Muscle layer of duodenum (tissue), 2 donors: Measurements from ENCODE around the gene GPATCH2.
"Not testable (repeated sequence)": the region's sequence is repeated elsewhere in the genome, so short reads cannot be mapped to it uniquely, and the experiment has no call there.

Experiments
- H3K27ac ChIP-seq: one replicate; pipeline ENCODE4 v1.7.0; 2013; ENCODE audit warnings: mild to moderate bottlenecking, low read length
- H3K27me3 ChIP-seq: one replicate; pipeline ENCODE4 v1.7.0; 2013; ENCODE audit warnings: low read depth, mild to moderate bottlenecking, control low read depth, low read length
- H3K36me3 ChIP-seq, 2 donors: one replicate each; pipeline ENCODE4 v1.7.0; 2013; ENCODE audit warnings: low read length in 2 of 2, control low read depth in 1 of 2, mild to moderate bottlenecking in 1 of 2; ENCODE audit not compliant: insufficient read depth in 2 of 2, control insufficient read depth in 1 of 2
- H3K4me1 ChIP-seq, 2 donors: one replicate each; pipeline ENCODE4 v1.7.0; 2013; ENCODE audit warnings: low read length in 2 of 2, mild to moderate bottlenecking in 2 of 2, control low read depth in 1 of 2, moderate library complexity in 1 of 2; ENCODE audit not compliant: insufficient read depth in 2 of 2, control insufficient read depth in 1 of 2
- H3K4me3 ChIP-seq, 2 donors: one replicate each; pipeline ENCODE4 v1.7.0; 2013; ENCODE audit warnings: low read length in 2 of 2, low read depth in 1 of 2, mild to moderate bottlenecking in 1 of 2
- H3K9me3 ChIP-seq, 2 donors: one replicate each; pipeline ENCODE4 v1.7.0; 2013; ENCODE audit warnings: low read length in 2 of 2, control low read depth in 1 of 2, mild to moderate bottlenecking in 1 of 2; ENCODE audit not compliant: control insufficient read depth in 1 of 2
- donor health status: healthy.

The GPATCH2 gene

DNA sequence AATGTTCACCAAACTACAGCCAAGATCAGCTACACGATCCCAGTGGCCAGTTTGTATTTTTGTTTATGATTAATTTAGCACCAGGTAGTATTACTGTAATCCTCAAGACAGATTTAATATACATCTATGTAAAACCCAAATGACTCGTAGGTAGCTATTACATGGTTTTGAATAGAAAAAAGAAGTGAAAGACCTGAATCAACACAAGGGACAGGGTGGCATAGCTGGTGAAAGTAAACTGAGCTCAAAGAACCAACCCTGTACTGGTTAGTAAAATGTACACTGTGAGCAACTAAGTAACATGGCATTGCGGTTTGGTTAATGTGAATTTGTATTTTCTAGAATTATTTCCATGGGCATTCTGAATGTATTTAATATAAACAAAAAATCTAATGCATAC, 8.8 kb downstream of the GPATCH2 start:
- Histone ChIP-seq H3K9me3 (no peaks in the 10 kb centered on the region), H3K36me3 (peaks cover 0 to 13% of the 10 kb centered on the region in 2 donors), H3K4me1 (peaks cover 0 to 1% of the 10 kb centered on the region in 2 donors), H3K27me3 (no peaks in the 10 kb centered on the region), H3K27ac (no peak overlapping the region), H3K4me3 (no peak overlapping the region)

DNA sequence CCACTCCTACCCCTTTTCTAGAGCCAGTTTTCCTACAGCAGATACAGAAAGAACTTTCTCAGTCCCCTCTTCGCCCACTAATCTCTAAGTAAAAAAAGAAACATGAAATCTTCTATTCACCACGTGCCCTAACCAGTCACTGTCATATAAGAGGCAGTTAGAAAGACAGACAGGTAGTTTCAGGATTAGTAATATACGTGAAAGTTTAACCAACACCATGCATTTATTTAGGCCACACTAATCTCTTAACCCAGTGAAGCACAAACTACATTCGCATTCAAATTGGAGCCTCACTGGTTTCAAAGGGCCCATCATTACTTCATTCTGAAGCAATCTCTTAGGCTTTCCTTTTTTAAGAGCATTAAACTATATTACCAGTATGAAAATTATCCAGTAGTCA, 10.1 kb downstream of the GPATCH2 start:
- Histone ChIP-seq H3K36me3 (peaks cover 0 to 13% of the 10 kb centered on the region in 2 donors), H3K27ac (no peak overlapping the region), H3K27me3 (no peaks in the 10 kb centered on the region), H3K9me3 (no peaks in the 10 kb centered on the region), H3K4me3 (no peak overlapping the region), H3K4me1 (no peaks in the 10 kb centered on the region)

DNA sequence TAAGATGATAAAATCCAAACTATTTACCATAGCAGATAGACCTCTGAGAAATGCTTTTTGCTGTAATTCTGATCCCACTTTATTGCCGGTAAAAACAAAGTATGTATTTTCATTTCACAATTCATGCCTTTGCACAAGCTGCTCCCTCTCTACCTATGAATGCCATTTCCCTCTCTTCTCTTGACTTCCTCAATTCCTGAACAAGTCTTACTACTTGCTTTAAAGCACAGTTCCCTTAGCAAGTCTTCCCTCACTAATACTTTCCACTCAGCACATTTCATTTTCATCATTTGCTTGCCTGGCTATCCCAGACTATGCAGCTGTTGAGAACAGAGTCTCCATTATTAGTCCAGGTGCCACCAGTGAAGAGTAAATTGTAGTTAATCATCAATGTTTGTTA, 13.8 kb downstream of the GPATCH2 start:
- Histone ChIP-seq H3K4me3 (no peak overlapping the region), H3K36me3 (peaks cover 0 to 13% of the 10 kb centered on the region in 2 donors), H3K27ac (no peak overlapping the region), H3K9me3 (no peaks in the 10 kb centered on the region), H3K4me1 (no peaks in the 10 kb centered on the region), H3K27me3 (no peaks in the 10 kb centered on the region)

DNA sequence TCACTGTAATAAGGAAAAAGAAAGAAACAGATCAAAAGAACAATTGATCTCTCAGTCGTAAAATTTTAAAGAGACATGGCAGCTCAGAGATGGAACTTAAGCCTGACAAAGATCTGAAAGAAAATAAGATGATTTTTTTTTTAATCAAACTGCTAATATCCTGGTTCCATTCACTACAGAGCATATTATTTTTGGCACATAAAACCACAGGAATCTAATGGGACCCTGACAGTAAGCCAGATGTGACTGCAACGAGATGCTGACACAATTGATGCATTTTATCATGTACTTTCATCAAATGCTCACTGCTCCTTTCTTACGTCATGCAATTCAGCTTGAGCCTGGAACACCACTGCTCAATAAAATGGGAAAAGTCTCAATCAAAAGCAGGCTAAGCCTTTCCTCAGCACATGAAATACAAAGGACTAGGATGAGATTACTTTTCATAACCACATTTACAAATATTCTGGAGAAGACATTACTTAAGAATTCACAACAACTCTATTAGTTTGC, 16.6 kb downstream of the GPATCH2 start:
- Histone ChIP-seq H3K27ac (no peak overlapping the region), H3K9me3 (no peaks in the 10 kb centered on the region), H3K4me3 (no peak overlapping the region), H3K4me1 (no peaks in the 10 kb centered on the region), H3K36me3 (peaks cover 3 to 17% of the 10 kb centered on the region in 2 donors), H3K27me3 (no peaks in the 10 kb centered on the region)

DNA sequence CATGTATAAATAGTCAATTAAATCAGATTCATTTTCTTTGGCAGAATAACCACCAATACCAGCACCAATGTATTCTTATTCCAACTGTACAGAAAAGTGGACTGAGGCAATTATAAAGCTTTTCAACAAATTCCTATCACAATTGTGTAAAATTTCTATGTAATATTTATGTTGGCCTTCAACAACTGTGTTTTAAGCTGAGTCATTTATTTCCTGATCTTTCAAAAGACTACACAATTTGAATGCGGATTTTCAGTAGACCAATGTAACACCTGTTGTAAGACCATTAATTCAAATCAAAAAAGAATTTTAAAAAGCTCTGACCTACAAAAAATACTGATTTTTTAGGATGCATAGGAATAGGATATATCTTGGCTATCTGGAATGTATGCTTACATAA, 25.5 kb downstream of the GPATCH2 start:
- Histone ChIP-seq H3K27ac (no peak overlapping the region), H3K9me3 (no peaks in the 10 kb centered on the region), H3K27me3 (no peaks in the 10 kb centered on the region), H3K4me3 (no peak overlapping the region), H3K4me1 (no peaks in the 10 kb centered on the region), H3K36me3 (peaks cover 8 to 21% of the 10 kb centered on the region in 2 donors)

DNA sequence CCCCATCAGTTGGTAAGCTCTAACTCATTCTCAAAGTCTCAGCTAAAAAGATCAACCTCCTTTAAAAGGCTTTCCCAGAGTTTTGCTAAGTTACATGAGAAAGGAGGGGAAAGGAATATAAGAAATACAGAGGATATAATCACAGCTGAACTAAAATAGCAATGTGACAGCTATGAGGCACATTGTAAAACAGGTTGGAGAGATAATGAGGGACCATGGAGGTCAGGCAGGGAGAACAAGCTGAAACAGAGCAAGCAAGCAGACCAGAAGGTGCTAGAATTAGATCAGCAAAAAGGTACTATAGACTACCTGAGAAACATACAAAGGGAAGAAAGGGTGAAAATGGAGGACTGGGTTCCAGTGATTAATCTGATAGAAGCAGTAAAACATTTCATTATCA, 28.5 kb downstream of the GPATCH2 start:
- Histone ChIP-seq H3K27me3 (no peaks in the 10 kb centered on the region), H3K4me3 (no peak overlapping the region), H3K9me3 (no peaks in the 10 kb centered on the region), H3K4me1 (no peaks in the 10 kb centered on the region), H3K36me3 (peaks cover under 1 to 4% of the 10 kb centered on the region in 2 donors), H3K27ac (no peak overlapping the region)

DNA sequence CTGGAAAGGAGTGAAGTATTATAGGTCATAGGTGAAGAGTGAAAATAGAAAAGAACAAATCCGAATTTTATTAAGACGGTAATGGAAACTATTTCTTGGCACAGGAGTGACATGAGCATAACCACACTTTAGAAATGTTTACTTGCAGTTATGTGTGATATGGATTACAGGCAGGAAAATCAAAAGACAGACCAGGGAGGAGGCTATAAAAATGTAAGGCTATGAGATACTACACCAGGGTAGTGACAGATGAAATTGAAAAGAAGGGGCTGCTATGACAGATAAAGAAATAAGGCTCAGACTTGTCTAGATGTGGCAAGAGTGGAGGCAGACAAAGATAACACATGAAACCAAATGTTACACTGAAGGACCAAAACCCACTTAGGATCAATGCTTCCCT, 31.7 kb downstream of the GPATCH2 start:
- H3K4me3 ChIP-seq = no peak overlapping the region
- H3K27me3 ChIP-seq = no peaks in the 10 kb centered on the region
- no peaks in the 10 kb centered on the region for H3K4me1 ChIP-seq
- no peak overlapping the region for H3K27ac ChIP-seq
- peaks cover 0 to 4% of the 10 kb centered on the region in 2 donors for H3K36me3 ChIP-seq
- H3K9me3 ChIP-seq = no peaks in the 10 kb centered on the region

DNA sequence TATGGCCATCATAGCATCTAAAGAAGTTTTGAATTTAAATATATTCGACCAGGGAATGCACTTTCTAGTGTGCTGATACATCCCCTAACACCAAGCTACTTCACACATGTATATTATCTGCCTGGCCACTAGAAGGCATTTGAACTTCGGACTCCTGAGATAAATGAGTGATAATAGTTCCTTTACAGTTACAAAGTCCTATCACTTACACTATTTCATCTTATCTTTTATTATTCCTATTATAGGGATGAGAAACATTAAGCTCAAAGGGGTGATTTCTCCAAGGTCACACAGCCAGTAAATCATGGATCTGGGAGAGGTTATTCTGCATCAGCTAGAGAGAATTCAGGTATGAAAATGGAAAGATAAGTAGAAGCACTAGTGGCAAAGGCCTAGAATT, 40.3 kb downstream of the GPATCH2 start:
- Histone ChIP-seq H3K9me3 (no peaks in the 10 kb centered on the region), H3K36me3 (no peaks in the 10 kb centered on the region), H3K4me1 (no peaks in the 10 kb centered on the region), H3K4me3 (no peak overlapping the region), H3K27ac (no peak overlapping the region), H3K27me3 (no peaks in the 10 kb centered on the region)

DNA sequence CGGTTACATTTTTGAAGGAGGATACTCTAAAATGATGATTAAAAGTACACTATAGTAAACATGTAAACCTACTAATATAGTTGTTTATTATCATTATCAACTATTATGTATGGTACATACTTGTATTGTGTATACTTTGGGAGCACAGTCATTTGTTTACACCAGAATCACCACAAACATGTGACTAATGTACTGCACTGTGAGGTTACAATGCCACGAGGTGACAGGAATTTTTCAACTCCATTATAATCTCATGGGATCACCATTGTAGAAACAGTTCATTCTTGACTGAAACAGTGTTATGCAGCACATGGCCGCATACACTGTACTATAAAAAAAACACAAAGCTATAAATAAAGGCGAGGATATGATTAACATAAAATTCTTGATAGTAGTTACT, 44.3 kb downstream of the GPATCH2 start:
- H3K27ac ChIP-seq = no peak overlapping the region
- H3K9me3 ChIP-seq = no peaks in the 10 kb centered on the region
- no peaks in the 10 kb centered on the region for H3K36me3 ChIP-seq
- H3K4me1 ChIP-seq = no peaks in the 10 kb centered on the region
- no peak overlapping the region for H3K4me3 ChIP-seq
- no peaks in the 10 kb centered on the region for H3K27me3 ChIP-seq

DNA sequence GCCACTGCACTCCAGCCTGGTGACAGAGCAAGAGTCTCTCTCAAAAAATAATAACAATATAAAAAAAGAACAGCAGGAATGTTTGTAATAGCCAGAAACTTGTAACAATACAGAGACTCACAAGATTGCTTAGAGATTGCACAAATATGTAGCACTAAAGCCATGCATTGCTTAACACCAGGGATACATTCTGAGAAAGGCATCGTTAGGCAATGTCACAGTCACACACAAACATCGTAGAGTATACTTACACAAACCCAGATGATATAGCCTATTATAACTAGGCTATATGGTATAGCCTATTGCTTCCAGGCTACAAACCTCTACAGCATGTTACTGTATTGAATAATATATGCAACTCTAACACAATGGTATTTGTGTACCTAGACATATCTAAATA, 45.3 kb downstream of the GPATCH2 start:
- Histone ChIP-seq H3K27me3 (no peaks in the 10 kb centered on the region), H3K4me1 (no peaks in the 10 kb centered on the region), H3K4me3 (no peak overlapping the region), H3K27ac (no peak overlapping the region), H3K9me3 (no peaks in the 10 kb centered on the region), H3K36me3 (no peaks in the 10 kb centered on the region)

DNA sequence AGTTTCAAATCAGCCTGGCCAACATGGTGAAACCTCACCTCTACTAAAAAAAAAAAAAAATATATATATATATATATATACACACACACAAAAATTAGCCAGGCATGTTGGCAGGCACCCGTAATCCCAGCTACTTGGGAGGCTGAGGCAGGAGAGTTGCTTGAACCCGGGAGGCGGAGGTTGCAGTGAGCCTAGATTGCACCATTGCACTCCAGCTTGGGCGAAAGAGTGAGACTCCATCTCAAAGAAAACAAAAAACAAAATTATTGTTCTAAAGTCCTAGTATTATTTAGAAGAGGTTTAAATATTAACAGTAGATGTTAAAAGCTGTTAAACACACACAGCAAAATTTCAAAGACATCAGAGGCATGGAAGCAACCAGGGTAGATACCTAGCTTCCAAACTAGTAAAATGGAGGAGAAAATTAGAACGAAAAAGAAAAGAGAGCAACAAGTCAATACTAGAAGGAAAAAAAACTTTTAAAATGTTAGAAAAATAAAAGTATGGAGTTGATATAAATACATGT, 46.5 kb downstream of the GPATCH2 start:
- not testable (repeated sequence) for H3K27ac ChIP-seq, H3K27me3 ChIP-seq, H3K4me1 ChIP-seq

DNA sequence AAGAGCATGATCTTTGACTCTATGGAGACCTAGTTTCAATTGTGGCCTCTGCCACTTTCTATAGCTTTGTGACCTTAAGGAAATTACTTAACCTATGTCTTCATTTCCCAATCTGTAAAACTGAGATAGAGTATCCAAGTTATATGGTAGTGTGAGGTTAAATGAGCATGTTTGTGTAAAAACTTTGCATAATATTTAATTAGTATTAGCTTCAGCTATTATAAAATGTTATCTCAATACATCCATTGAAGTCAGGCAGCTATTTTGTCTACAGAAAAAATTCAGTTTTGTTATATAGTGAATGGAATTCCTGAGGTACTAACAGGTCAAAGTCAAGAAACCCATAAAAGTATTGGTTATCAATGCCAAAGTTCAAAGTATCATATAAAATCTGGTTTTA, 53.6 kb downstream of the GPATCH2 start:
- H3K36me3 ChIP-seq = no peaks in the 10 kb centered on the region
- H3K9me3 ChIP-seq = no peaks in the 10 kb centered on the region
- H3K4me3 ChIP-seq = no peak overlapping the region
- no peaks in the 10 kb centered on the region for H3K4me1 ChIP-seq
- H3K27me3 ChIP-seq = no peaks in the 10 kb centered on the region
- no peak overlapping the region for H3K27ac ChIP-seq

More for the DNA sequence above, 46.5 kb downstream of the GPATCH2 start:
- H3K36me3 ChIP-seq, H3K9me3 ChIP-seq, H3K4me3 ChIP-seq: not testable (repeated sequence)
